Activated T-cell treated with anti-CD3 and anti-CD28 coated beads for 1 hour (primary cell): ENCODE measurements around the gene PRDM16.

ENCODE experiments used
- DNase-seq: peaks from one replicate; pipeline ENCODE4 v3.0.0-alpha.2; 2020; ENCODE audit warnings: low read depth

The PRDM16 gene

DNA sequence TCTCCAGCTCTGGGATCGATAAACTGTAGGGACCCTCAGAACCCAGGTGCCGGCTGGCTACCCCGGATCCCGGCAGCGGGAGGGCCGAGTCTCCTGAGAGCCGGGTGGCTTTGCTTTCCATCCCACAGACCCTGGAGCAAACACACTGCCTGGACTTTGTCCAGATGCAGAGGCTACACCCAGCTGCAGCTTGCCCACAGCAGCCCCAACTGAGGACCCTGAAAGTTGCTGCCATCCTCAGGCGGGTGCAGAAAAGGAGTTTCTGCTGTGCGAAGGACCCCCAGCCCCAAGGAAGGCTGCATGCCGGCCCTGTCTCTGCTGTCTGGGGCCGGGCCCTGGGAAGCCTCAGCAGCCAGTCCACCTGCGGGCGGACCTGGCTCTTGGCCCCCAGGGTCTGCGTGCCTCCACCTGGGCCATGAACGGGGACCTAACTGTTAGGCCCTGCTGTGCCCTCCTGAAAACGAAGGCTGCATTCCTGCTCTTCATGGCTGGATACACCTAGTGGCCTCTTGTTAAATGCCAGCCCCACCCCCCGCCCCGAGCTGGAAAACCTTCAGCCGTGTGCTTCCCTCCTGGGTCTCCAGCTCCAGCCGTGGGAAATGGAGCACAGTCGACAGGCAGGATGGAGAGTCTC lies 287.9 kb downstream of the PRDM16 start:
- DNase-seq = no peak

DNA sequence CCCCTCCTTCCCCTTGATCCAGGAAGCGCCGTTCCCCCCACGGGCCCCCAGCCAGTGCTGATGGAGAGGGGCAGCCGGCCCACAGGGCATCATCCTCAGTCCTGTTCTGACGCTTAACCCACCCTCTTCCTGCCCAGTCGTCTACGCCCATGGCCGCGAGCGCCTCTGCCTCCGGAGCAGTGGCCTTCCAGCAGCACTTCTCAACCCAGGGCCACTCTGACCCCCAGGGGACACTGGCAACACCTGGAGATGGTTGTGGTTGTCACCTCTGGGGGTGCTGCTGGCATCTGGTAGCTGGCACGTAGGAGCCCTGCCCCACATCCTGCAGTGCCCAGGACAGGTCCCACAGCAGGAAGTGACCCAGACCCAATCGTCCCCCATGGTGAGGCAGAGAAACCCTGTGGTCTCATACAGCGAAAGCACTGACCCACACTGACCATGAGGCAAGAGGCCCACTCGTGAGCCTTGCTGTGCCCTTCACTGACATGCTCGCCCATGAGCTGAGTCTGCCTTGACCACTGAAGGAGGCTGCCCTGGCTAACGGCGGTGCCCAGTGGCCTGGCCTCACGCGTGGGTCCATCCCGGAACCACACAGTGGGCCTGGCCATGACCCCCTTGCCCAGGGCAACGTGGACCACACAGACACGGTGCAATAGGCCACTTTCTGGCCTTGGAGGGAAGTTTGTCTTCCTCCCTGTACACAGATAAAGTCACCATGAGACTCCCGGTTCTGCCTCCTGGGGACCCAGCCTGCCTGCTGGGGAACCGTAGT lies 288.7 kb downstream of the PRDM16 start:
- DNase-seq = no peak

DNA sequence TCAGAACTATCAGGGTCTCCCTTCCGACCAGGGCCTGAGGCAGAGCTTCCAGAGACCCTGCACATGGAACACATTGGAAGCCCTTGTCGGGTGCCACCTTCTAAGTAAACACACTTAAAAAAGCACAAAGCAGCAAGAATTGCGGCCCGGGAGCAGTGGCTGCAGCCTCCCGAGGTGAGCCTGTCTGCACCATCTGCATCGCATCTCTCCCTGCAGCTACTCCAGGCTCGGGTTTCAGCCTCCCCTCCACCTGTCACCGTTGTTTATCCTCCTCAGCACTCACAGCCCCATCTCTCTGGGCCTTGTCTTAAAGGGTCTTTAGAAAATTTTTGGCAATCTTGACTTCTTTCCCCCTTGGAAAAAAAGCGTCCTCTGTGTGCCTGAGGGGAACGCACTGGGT lies 290.3 kb downstream of the PRDM16 start:
- no peak for DNase-seq

DNA sequence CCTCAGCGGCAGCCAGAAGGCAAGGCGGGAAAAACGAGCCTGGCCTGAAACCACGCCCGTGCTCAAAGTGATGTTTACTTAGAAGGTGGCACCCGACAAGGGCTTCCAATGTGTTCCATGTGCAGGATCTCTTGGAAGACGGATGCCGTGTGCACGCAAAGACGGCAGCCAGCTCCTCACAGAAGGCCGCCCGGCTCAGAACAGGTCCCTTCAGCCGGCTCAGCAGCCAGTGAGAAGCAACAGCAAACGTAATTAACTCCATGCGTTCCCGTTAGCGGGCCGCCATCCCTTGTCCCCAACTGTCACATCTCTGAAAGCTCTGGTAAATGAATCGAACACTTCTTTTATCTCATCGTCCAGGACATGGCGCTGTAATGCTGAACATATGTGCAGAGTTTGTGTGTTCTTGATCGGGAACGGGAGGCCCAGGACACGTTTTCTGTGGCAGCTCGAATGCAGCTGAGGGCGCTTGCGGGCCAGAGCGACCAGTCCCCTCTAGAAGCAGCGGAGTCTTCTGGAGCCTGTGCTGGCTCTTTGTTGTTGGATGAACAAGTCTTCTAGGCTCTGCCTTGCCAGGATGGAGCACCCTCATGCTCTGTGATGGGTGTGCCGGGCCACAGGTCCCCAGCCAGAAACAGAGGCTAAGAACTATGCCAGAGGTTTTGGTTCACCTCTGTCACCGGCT lies 290.9 kb downstream of the PRDM16 start:
- no peak for DNase-seq

DNA sequence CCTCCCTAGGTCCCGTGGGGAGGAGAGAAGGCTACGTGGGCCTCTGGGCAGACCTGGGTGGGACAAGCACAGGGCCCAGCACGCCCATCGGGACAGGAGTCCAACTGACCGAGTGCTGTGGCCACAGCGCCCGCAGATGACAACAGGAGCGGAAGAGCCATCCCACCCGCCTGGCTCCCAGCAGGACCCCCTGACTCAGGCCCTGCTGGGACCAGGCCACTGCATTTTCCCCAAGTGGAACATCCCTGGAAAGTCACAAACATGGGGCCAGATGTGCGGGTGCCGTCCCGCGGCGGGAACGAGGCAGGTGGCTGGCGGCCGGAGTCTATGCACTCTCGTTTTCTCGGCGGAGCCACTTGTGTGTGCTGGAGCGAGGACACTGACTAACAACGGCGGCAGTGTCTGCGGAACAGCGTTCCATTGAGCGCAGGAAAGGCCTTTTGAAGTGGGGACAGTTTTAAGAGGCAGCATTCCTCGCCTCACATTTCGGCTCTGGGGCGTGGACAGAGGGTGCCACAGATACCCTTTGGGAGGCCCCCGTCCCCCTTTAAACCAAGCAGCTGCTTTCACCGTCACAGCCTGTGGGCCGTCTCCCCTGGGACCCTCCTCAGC lies 291.7 kb downstream of the PRDM16 start:
- no peak for DNase-seq

DNA sequence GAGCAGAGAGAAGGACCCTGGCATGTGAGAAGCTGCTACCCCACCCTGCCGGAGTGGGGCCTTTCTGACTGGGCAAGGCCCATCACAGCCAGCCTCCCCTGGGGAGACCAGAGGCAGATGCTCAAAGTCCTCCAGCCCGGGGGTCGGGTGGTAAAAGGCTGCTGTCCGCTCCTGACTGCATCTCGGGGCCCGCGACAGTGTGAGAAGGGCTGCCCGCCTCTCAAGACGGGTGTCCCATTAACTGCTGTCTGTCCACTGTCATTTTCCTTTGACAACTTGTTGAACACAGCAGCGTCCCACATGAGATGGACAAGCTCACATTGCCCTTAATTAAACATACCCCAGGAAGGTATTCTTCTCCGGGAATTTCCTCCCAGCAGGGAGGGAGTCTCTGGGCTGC lies 294.0 kb downstream of the PRDM16 start:
- no peak for DNase-seq

DNA sequence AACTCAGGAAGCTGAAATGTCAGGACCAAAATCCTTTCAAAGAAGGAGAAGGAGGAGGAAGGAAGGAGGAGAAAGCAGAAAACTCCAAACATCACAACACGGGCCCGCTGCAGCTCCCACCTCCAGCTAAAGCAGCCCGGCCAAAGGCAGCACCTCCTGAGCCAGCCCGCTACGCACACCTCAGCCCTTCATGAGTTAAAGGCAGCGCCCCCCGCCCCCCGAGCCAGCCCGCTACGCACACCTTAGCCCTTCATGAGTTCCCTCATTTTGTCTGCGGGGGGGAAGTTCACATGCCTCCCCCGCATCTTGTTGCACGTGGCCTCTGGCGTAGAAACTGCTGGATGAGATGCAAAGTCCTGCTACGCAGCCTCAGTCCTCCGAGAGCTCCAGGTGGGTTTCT lies 294.8 kb downstream of the PRDM16 start:
- no peak for DNase-seq

DNA sequence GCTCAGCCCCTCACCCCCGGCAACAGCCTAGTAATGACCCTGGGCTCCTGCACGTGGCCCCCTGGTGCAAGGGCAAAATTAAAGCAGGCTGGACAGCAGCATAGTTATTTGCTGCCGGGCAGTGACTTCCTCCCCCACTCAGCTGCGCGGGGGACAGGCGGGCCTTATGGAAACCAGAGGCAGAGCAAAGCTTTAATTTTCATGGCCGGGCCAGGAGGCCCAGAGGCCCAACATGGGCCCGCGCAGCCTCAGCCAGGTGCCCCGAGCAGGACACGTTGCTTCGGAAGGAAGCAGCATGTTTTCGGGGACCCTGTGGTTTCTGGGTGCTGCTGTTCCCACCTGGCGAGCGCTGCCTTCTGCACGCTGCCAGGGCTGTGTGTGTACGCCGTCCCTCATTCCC lies 295.5 kb downstream of the PRDM16 start:
- DNase-seq = no peak

DNA sequence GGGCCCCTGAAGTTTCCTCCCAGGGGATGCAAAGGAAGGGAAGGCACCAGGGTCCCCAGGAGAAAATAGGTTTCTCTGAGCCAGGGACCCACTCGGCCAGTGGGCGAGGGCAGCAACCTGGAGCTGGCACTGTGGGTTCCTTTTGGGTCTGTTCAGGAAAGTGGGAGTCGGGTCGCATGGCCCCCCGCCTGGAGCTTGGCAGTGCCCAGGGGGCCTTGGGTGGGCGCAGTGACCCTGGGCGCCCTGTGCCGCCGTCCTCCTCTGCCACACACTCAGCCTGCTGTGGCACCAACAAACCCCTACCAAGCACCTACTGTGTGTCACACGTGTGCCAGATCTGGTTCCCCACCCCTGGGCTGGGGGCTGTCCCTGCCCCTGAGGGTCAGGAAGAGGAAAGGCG lies 296.0 kb downstream of the PRDM16 start:
- no peak for DNase-seq

DNA sequence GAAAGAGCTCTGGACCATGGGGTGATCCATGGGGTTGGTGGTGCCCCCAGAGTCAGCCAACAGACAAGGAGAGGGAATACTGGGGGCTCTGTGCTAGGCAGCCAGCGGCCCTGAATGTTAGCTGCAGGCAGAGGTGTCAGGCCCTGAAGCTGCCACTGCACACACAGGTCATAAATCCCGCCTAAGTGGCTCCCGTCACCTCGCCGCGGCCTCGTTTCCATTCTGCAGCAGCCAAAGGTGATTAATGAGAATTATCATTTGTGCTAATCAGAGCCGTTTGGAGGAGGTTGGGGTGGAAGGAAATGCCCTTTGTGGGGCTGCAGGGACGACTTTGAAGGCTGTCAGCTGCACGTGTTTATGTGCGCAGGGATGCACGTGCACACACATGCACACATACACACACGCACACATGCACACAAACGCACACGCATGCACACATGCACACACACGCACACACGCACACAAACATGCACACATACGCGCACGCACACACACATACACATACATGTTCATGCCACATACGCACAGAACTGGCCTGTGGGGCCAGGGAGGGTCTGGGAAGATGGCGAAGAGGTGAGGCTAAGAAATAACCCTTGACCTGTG lies 296.6 kb downstream of the PRDM16 start:
- no peak for DNase-seq

DNA sequence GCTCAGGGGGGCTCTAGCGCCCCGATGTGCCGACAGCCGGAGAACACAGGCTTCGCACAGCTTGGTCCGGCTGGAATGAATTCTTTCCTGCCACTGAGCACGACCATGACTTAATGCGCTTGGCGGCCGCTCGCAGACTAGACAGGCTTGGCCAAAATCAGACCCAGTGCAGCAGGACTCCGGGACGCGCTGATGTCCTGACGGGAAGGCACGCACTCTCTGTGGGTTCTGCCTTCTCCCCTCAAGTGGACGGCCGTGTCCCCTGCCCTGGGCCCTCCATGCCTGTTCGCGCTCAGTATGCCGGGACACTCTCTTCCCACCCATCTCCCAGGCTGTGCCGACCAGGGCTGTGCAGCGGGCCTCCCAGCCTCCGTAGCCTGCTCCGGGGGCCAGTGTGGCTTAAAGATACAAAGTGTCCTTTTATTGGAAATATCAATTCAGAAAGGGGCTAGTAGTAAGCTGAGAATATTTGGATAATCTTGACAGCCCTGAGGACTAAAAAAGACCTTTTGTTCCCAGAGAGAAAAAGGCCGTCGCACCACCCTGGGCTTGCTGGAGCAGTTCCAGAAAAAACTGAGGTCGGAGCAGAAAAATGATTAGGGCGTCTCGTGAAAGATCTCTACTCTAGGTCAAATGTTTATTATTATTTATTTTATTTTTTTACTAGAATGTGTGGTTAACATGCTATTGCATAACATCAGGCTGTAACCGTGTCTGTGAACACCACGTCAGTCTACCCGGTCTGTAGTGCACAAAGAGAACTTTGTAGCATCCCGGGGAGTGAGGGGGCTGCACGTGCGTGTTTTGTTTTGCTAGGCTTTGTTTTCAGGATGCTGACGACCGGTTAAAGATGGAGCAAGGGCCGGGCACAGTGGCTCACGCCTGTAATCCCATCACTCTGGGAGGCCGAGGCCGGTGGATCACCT lies 297.4 kb downstream of the PRDM16 start:
- DNase-seq = no peak

DNA sequence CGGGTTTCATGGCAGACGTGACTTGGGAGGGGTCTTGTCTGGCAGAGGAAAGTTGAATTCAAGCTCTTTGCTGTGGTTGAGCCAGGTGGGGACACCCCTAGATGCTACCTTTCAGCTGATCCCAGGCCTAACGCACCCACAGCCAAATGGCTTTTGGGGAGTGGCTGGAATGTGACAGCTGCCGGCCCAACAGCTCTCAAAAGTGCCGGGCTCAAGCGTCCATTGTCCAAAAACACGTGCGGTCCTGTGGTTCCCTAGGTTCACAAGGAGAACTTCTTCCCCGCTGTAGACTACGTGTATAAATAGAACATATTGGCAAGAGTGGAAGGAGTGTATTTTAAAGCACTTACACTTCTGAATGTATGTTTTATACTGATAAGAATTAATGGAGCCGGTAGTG lies 298.4 kb downstream of the PRDM16 start:
- no peak for DNase-seq

DNA sequence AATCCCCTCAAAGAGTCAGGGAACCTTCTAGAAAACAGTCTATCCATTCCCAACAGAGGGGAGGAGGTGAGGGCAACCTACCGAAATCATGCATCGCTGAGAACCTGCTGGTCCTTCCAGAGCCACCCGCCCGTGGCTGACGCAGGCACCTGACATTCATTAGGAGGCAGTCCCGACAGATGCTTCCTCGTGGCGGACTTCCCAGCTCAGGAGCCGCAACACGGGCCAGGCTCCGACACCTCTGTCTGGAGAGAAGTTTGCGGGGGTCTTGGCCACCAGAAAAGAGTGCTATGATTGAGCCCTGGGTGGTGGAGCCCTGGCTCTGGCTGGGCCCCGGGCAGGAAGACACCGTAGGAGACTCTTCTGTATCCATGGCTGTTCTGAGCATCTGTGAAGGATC lies 299.1 kb downstream of the PRDM16 start:
- no peak for DNase-seq

DNA sequence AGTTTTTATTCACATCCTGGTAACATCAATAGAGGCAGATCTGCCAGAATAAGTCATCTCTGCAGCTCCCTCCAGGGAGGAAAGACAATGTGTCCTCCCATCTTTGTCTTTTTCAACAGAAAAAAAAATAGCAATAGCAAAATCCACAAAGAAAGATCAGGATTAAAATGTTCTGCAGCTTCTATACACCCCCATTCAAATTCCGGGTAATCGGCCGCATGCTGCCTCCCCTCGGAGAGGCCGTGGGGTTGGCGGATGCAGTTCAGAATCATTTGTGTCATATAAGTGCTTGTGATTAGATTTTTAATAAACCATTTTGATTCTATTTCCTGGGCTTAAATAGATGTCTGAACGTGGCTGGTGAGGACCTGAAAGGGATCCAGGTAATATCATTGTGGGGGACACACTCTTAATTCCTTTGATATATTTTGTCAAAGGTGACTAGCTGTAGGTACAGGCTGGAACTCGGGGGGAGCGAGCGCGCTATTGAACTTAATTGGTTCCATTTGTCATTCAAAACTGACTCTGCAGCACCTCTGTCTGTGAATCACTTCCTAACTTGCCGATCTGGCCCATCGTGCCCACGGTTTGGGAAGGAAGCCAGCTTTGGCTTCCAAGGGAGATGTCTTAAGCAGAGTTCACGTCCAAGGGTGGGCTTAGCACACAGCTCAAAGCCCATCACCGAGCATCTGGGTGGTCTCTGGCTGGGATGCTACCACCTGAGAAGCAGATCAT lies 299.9 kb downstream of the PRDM16 start:
- DNase-seq = no peak

DNA sequence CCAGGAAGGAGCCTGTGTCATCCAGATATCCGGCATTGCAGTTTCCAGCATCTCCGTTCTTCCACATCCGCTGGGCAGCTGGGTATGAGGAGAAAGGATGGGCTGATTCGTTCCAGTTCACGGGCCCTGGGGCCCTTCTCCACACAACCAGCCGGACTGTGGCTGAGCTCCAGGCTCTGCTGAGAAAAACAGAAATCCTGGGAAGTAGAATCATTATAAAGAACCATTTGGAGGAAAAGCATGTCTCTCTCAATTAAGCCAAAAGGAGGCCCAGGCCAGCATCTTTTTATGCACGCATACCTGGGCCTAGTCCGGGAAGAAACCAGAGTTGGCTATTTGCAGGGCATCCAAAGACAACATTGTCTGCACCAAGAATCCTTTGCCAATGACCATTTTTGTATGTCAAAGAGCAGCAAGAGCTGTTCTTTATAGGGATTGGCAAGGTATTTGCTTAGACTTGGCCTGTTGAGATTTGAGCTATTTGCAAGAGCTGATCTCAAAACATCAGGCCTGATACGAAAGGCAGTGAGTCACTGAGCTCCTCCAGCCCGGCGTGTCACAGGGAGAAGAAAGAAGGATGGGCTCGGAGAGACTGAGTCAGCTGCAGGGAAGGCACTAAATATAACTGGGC lies 300.6 kb downstream of the PRDM16 start:
- DNase-seq = no peak

DNA sequence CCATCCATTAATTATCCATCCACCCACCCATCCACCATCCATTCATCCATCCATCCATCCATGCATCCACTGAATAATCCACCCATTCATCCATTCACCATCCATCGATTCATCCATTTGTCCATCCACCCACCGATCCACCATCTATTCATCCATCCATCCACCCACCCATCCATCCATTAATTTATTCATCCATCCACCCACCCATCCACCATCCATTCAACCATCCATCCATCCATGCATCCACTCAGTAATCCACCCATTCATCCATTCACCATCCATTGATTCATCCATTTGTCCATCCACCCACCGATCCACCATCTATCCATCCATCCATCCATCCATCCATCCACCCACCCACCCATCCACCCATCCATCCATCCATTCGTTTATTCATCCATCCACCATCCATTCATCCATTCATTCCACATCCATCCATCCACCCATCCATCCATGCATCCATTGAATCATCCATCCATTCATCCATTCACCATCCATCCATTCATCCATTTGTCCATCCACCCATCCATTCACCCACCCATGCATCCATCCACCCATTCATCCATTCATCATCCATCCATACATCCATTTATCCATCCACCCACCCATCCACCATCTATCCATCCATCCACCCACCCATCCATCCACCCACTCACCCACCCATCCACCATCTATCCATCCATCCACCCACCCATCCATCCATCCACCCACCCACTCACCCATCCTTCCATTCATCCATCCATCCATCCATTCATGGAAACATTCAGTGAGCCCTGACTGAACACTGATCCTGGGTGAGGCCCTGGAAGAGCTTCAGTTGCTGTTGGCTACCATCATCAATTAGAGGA lies 302.1 kb downstream of the PRDM16 start:
- DNase-seq = no peak

DNA sequence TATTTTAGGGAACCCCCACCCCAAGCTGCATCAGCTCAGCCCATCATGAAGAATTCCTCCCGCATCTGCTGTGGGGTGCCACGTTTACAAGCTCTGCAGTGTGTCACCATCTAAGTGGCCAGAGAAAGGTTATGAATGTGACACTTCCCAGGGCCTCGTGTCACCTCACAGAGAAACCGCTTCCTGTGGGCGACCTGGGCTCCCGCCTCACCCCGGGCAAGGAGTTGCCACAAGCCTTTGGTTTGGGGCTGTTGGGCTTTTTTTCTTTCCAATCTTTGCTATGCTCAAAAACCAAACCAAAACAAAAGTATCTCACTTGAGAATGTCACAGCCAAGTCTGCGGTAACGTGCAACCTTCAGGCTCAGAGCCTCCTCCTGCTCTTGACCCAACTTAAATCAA lies 303.3 kb downstream of the PRDM16 start:
- no peak for DNase-seq

DNA sequence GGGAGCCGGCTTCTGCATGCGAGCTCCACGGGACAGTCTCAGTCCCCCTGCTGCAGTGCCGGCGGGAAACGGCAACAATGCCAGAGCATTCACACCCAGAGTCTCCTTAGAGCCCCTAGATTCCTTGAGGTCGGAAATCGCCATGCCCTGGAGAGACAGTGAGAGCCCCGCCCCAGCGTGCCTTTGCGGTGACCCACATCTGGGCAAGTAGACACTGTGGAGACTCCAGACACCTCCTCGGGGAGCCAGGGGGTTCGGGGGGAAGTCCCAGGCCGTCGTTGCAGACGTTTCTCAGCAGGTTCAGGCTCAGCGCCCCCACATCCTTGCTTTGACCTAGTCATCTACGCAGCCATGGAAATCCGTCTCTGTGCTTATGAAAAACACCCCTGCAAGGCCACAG lies 304.2 kb downstream of the PRDM16 start:
- DNase-seq = no peak

DNA sequence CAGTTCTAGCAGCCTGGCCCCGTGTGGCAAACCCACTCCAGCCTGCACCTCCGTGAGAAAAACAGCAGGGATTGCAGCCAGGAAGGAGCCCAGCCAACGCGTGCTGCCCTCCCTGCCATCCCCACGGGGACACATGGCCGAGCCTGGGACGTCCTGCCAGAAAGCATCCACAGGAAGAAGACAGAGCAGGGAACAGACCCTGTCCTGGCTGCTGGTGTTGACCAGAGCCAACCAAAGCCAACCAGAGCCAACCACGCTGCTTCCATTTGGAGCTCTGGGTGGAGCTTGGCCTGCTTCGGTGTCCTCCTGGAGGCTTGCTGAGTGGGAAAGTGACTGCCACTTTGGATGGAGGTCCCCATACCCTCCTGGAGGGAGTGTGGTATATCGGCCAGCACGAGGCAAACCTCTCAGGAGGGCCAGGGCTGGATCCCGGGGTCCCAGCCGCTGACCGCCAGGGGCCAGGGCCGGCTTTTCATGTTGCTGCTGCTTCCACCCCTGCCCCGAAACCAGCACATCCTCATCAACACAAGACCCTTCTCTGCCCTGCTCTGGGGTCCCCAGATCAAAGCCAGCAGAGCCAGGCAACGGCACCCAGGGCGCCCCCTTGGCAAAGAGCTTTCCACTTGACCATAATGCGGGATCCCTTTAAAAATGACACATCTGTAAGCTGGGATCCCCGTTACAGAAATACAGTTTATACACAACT lies 304.9 kb downstream of the PRDM16 start:
- DNase-seq = no peak
